Hindlimb muscle (tissue), 1 donor: ENCODE data around the gene KIRREL1. TPM values are rescaled to one million over a fixed set of nuclear protein-coding genes. Genes with fewer than 3 reads are reported as not detected.
"Not testable (repeated sequence)": the region's sequence is repeated elsewhere in the genome, so short reads cannot be mapped to it uniquely, and the experiment has no call there.

ENCODE experiments used
- DNase-seq: peaks from one replicate; pipeline ENCODE4 v3.0.0-alpha.2; 2013
- polyA plus RNA-seq: library from polyadenylated mRNA; unstranded; fragments of 120-200 nt; gene quantifications from one replicate; pipeline ENCODE4 v1.2.1, GENCODE V29; 2013; ENCODE audit not compliant: insufficient read length

Gene KIRREL1
- polyA plus RNA-seq, 1 donor = 28.7 TPM

GRCh38 chr1:158107916-158108315 lies 114.5 kb downstream of the KIRREL1 start:
- DNase-seq = no peak

GRCh38 chr1:158112994-158113758 lies 119.7 kb downstream of the KIRREL1 start:
- peak; percentile 30 for DNase-seq

- no peak for DNase-seq
Measured at GRCh38 chr1:158113759-158114127, 120.3 kb downstream of the KIRREL1 start.

DNA sequence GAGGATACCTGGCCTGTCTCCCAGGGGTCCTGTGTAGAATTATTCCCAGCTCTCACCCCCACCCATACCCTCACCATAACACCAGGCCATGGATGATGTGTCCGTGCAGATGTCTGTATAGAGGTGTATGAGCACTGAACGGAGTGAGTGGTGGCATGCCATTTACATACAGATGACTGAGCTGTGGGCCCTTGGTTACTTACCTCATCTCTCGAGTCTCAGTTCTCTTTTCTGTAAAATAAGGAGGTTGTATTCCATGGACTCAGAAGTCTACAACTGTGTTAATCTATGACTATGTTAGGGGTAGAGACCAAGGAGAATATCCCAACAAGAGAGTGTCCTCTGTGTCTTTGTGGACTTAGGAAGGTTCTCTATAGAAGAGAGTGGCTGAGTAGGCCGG lies 121.7 kb downstream of the KIRREL1 start:
- DNase-seq = no peak

- no peak for DNase-seq
Measured at GRCh38 chr1:158116311-158117167, 123.1 kb downstream of the KIRREL1 start.

- DNase-seq = no peak
Measured at GRCh38 chr1:158117854-158118704, 124.6 kb downstream of the KIRREL1 start.

GRCh38 chr1:158118713-158119402 lies 125.4 kb downstream of the KIRREL1 start:
- no peak for DNase-seq

- no peak for DNase-seq
Measured at GRCh38 chr1:158119976-158120653, 126.7 kb downstream of the KIRREL1 start.

GRCh38 chr1:158121604-158122254 lies 128.3 kb downstream of the KIRREL1 start:
- DNase-seq = no peak

DNA sequence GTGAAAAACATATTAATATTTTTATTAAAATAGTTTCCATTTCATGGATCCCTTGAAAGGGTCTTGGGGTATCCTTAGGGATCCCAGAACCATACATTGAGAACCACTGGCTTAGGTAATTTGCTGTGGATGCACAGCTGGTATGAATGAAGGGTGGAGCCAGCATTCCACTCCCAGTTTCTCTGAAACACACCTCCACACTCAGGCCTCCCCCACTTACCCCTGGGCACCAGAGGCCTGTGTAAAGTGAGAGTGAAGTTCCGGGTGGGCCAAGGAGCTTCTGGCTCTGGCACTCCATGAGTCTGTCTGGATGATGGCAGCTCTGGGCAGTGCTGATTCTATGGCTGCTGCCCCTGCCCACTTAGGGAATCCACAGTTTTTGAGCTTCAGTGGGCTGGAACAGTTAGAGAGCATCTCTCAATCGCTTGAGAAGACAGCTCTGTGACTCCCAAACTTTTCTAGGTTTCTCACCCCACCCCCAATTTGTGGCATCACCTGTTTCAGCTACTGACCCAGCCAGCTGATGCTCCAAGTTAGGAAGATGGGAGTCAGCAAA lies 129.5 kb downstream of the KIRREL1 start:
- DNase-seq = no peak

DNA sequence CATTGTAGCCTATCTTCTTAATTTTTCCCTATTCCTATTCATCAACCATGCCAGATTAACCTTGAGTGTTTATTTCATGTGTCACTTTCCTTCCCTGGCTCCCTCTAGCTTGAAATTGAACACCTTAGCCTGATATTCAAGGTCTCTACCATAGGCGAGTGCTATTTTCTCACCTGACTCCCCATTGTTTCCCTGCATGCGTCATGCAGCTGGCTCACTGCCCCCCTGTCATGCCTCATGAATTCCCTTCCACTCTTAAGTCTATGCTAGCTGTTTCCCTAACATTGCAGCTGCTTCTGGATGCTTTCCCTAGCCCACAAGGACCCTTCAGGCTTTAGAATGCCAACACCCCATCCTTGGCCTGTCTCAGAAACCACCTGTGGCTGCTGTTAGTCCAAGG lies 130.6 kb downstream of the KIRREL1 start:
- DNase-seq = no peak

DNA sequence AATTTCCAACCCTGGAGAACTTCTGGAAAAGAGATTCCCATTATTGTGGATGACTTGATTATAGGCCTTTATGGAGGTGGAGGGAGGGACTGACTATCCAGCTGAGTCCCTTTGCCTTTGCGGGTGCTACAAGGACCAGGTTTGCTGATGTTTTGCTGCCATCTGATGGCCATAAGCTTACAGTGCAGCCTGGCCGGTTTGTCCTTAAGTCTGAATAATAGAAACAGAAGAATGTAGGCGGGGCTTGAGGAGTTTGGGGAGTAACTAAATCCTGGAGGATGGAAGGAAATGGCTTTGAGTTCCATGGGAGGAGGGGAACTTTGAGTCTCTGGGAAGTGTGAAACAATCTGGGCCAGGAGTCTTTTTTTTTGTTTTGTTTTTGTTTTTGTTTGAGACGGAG lies 131.6 kb downstream of the KIRREL1 start:
- peak; percentile 90 for DNase-seq

DNA sequence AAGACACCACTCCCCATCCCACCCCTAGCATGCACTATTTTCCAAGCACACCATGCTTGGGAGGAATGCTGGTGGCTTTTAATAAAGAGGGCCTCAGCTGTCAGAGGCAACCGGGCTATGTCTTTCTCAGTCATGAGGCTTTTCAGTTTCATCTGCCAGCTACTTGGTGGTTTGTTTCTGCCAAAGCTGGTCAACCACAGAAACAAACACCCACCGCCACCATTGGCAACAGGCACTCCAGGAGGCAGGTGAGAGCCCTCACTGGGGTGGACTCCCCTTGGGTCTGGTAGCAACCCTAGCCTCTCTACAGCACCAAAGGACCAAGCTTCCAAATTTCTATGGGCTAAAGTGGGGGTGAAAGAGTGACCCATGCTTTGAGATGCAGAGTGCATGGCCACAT lies 133.0 kb downstream of the KIRREL1 start:
- no peak for DNase-seq

DNA sequence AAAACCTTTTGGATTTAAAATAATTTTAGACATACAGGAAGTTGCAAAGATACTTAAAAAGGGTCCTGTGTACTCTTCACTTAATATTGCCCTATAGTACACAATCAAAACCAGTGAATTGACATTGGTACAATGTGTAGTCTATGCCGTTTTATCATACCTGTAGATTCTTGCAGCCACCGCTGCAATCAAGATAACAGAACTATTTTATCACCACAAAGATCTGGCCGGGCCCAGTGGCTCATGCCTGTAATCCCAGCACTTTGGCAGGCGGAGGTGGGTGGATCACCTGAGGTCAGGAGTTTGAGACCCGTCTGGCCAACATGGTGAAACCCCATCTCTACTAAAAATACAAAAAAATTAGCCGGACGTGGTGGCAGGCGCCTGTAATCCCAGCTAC lies 135.1 kb downstream of the KIRREL1 start:
- DNase-seq = not testable (repeated sequence)

- DNase-seq = no peak
Measured at GRCh38 chr1:158131217-158131616, 137.8 kb downstream of the KIRREL1 start.

GRCh38 chr1:158140764-158141192 lies 147.3 kb downstream of the KIRREL1 start:
- no peak for DNase-seq

DNA sequence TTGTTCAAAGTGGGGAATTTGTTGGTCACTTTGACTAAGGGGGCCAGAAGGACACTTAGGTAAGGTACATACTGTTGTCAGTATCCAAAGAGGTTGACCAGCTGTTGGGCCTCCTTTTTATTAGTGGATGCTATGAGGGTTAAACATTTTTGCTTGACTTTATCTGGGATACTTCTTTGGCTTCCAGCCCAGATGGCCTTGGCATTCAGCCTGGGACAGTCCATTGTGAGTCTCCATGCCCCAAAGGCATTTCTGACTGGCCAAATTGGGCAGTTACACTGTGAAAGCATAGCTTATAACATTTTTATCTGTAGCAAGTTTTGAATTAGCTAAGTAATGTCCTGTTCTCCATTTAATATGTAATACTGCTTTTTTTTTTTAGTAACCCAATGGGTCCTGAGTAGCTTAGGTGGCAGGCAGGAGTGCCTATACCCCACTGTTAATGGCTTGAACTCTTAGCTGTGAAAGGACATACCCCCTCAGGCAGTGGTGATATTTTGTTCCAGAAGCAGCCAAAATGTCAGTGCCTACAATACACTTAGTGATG lies 151.8 kb downstream of the KIRREL1 start:
- no peak for DNase-seq

- no peak for DNase-seq
Measured at GRCh38 chr1:158146165-158146564, 152.7 kb downstream of the KIRREL1 start.

- no peak for DNase-seq
Measured at GRCh38 chr1:158146739-158147138, 153.3 kb downstream of the KIRREL1 start.

GRCh38 chr1:158147401-158147800 lies 154.0 kb downstream of the KIRREL1 start:
- no peak for DNase-seq
